AG09309 (cell line): ENCODE measurements around the gene RHO.

ENCODE experiments used
- DNase-seq: peaks from one replicate; pipeline ENCODE4 v3.0.0-alpha.2; 2010; ENCODE audit warnings: low read depth
- H3K4me3 ChIP-seq: 2 replicates; pipeline ENCODE4 v1.5.1; 2011; ENCODE audit warnings: mild to moderate bottlenecking, low read depth, low read length, moderate library complexity; ENCODE audit not compliant: control insufficient read depth
- TF ChIP-seq, protein P1 (sequence below): IDR thresholded peaks from 2 replicates; pipeline ENCODE4 v1.5.1; 2011; ENCODE audit warnings: mild to moderate bottlenecking, low read depth, low read length, inconsistent platforms; ENCODE audit not compliant: insufficient read depth, control insufficient read depth; ENCODE audit errors: missing control alignments

The RHO gene

DNA sequence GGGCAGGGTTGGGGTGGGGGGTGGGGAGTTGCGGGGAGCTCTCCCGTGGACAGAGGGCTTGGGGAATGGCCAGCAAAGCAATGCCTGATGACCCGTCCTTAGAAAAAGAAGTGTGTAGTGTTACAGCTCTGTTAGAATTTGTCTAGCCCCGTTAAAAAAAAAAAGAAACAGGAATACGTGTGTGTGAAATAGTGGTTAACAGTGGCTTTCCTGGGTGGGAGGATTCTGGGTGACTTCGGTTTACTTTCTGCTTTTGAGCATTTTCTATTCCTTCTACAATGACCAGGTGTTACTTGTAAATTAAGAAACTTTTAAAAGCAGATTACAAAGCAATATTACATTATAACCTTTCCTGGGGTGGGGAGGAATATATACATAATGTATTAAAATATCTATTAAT, 39.5 kb downstream of the RHO start:
- TF ChIP-seq, protein P1, sequence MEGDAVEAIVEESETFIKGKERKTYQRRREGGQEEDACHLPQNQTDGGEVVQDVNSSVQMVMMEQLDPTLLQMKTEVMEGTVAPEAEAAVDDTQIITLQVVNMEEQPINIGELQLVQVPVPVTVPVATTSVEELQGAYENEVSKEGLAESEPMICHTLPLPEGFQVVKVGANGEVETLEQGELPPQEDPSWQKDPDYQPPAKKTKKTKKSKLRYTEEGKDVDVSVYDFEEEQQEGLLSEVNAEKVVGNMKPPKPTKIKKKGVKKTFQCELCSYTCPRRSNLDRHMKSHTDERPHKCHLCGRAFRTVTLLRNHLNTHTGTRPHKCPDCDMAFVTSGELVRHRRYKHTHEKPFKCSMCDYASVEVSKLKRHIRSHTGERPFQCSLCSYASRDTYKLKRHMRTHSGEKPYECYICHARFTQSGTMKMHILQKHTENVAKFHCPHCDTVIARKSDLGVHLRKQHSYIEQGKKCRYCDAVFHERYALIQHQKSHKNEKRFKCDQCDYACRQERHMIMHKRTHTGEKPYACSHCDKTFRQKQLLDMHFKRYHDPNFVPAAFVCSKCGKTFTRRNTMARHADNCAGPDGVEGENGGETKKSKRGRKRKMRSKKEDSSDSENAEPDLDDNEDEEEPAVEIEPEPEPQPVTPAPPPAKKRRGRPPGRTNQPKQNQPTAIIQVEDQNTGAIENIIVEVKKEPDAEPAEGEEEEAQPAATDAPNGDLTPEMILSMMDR: no peak
- DNase-seq: no peak
- no peak overlapping the region for H3K4me3 ChIP-seq

DNA sequence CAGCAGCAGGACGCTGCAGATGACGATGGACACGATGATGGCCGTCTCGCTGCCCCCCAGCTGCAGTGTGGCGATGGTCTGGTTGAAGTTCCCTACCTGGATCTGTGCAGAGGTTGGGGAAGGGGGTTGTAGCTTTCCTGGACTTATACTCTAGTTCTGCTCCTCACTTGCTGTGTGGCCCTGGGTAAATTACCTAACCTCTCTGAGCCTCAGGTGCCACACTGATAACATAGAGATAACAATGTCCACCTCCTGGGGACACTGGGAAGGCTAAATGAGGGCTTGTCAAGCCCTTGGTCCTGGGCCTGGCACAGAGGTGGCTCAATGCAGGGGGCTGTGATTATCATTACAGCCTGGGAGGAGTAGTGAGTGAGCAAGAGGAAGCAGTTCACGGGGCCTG, 41.4 kb downstream of the RHO start:
- H3K4me3 ChIP-seq: no peak overlapping the region
- no peak for DNase-seq
- TF ChIP-seq, protein P1: no peak

DNA sequence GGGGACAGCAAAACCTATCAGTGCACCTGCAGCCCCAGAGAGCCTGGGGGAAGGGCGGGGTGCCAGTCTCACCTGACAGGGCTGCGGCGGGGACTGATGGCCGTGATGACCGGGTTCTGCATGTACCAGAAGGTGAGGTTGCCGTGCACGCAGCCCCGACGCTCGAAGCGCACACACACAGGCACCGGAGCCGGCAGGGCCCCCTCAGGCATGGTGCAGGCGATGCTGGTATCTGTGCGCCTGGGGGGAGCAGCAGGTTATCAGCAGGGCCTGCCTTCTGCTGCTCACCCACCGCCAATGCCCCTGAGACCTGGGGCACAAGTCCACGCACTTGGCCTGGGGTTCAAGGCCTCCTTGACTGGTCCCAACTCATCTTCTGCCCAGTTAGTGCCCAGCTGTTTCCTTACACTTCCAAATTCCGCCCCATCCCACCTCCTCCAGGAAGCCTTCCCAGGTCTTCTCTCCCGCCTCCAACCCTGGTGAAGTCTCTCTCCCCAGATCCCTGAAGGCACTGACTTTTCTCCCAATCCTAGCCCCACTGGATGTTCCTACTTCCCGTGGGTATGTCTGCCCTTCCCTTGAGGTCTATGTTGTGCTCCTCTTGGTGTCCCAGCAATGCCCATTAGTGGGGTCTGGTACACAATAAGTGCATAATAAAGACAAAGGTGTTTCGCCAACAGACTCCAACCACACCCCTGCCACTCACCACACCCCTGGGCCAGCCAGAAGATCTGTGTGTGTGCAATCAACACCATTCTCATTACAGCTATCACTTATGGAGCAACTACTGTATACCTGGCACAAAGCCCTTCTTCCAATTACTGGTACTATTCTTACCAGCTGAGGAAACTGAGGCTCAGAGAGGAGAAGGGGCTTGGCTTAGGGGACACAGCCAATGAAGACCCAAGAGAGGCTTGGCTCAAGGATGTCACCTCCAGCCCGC, 43.4 kb downstream of the RHO start:
- TF ChIP-seq, protein P1: no peak
- no peak overlapping the region for H3K4me3 ChIP-seq
- no peak for DNase-seq

DNA sequence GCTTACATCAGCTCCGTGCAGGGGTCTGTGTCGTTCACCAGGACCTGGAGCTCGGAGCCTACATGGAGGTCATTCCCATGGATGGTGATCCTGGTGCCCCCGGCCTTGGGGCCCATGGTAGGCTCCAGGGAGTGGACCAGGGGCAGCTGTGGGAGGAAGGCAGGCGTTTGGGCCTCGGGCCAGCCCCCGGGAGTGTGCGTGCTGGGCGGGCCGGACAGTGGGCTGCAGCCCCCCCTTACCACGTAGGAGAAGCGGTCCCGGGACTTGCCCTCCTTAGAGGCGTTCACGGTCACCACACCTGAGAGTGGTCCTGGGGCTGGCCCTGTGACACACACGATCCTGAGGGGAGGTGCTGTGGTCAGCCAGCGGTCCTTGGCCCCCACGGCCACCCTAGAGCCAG, 44.2 kb downstream of the RHO start:
- H3K4me3 ChIP-seq: no peak overlapping the region
- TF ChIP-seq, protein P1: no peak
- DNase-seq: no peak

DNA sequence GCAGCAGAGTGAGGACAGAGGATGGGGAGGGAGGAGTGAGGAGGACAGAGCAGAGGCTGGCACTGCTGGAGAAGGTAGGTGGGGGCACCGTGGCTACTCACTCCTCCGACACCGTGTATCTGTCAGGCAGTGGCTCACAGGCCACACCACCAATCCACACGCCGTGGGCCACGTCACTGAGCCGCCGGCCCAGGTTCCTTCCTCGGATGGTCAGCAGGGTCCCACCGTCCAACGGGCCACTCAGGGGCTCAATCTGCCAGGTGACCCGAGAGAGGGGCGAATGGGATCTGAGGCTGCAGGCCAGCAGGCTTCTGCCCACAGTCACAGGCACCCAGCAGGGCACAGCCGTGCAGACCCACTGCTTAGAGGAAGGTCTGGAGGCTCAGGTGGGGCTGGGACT, 45.1 kb downstream of the RHO start:
- no peak for DNase-seq
- TF ChIP-seq, protein P1: no peak
- no peak overlapping the region for H3K4me3 ChIP-seq

DNA sequence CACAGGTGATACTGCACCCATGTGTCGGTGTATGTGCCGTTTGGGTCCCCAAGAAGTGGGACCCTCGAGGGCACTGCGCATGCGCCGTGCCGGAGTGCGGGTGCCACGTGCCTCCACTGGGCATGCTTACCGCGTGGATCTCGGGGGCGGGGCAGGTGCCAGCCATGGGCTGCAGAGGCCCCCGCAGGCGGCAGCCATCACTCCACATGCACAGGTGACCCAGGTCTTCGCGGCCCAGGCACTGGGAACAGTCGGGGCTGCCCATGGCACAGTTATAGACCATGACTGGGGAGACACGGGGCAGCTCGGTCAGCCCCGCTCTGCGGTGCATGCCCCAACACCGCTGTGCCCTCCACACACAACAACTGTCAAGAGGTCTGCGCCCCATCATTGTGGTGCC, 45.8 kb downstream of the RHO start:
- TF ChIP-seq, protein P1: no peak
- no peak overlapping the region for H3K4me3 ChIP-seq
- DNase-seq: no peak
